Activated CD4-positive, alpha-beta memory T cell treated with anti-CD3 and anti-CD28 coated beads for 36 hours (primary cell): Measurements from ENCODE around the gene IL25. TPM values are rescaled to one million over a fixed set of nuclear protein-coding genes. Genes with fewer than 3 reads are reported as not detected.

Experiments
- CTCF ChIA-PET: fragments of 350-600 bp; sonication (Branson Sonifier 250); formaldehyde crosslinking; loops from one replicate; lab custom pipeline; 2021; ENCODE audit warnings: antibody characterized with exemption, inconsistent platforms; lab: Charles Lee
- POLR2A ChIA-PET: fragments of 350-600 bp; sonication (Branson Sonifier 250); formaldehyde crosslinking; loops from one replicate; lab custom pipeline; 2021; ENCODE audit warnings: antibody characterized with exemption; lab: Charles Lee
- DNase-seq: peaks from one replicate; pipeline ENCODE4 v3.0.0-alpha.2; 2020
- H3K27ac Mint-ChIP-seq: one replicate; pipeline ENCODE4 v1.8.0; 2021; ENCODE audit warnings: mixed read lengths
- H3K27me3 Mint-ChIP-seq: one replicate; pipeline ENCODE4 v1.8.0; 2021; ENCODE audit warnings: mixed read lengths
- H3K36me3 Mint-ChIP-seq: one replicate; pipeline ENCODE4 v1.8.0; 2021; ENCODE audit warnings: mixed read lengths
- H3K4me1 Mint-ChIP-seq: one replicate; pipeline ENCODE4 v1.8.0; 2021; ENCODE audit warnings: low read depth, mixed read lengths
- H3K4me3 Mint-ChIP-seq: one replicate; pipeline ENCODE4 v1.8.0; 2021; ENCODE audit warnings: mild to moderate bottlenecking, mixed read lengths
- H3K9me3 Mint-ChIP-seq: one replicate; pipeline ENCODE4 v1.8.0; 2021; ENCODE audit warnings: mixed read lengths
- intact Hi-C: fragments of 100-400 bp; cut with micrococcal nuclease; formaldehyde crosslinking; loops from one replicate; pipeline ENCODE4 v1.15.1; 2023
- total RNA-seq, 2 experiments: library from RNA; stranded (reverse); gene quantifications; one replicate each; pipeline ENCODE4 v1.2.3, GENCODE V29; 2021

The IL25 gene
- total RNA-seq, 2 experiments from 2014 or later: not detected

GRCh38 chr14:23378612-23379220 lies 6.1 kb downstream of the IL25 start:
- no peaks in the 10 kb centered on the region for H3K36me3 Mint-ChIP-seq
- CTCF ChIA-PET: interaction anchor here (1.6 to 6.1 kb wide), 7 partner anchors 8 to 258 kb away, joined by 3 to 108 read pairs (median 9); no protein-coding TSS in a partner anchor
- H3K27ac Mint-ChIP-seq: no peak overlapping the region
- intact Hi-C loops: no loop called here
- no peaks in the 10 kb centered on the region for H3K4me1 Mint-ChIP-seq
- H3K9me3 Mint-ChIP-seq: no peaks in the 10 kb centered on the region
- no peak for DNase-seq
- no peak overlapping the region for H3K4me3 Mint-ChIP-seq
- POLR2A ChIA-PET: interaction anchor here (1.7 kb wide), 1 partner anchor 52 kb away, joined by 5 read pairs; no protein-coding TSS in a partner anchor
- H3K27me3 Mint-ChIP-seq: peaks cover 7% of the 10 kb centered on the region

- no peaks in the 10 kb centered on the region for H3K36me3 Mint-ChIP-seq
- no peak overlapping the region for H3K27ac Mint-ChIP-seq
- CTCF ChIA-PET: interaction anchor here (0.7 to 6.1 kb wide), 43 partner anchors 9 to 280 kb away, joined by 3 to 108 read pairs (median 5); partner anchors contain the start of genes PABPN1, PPP1R3E and SLC22A17
- intact Hi-C loops: loop anchor here (1.0 kb wide), 2 partner anchors 51 to 114 kb away; no protein-coding TSS in a partner anchor
- no peaks in the 10 kb centered on the region for H3K9me3 Mint-ChIP-seq
- no peaks in the 10 kb centered on the region for H3K4me1 Mint-ChIP-seq
- POLR2A ChIA-PET: interaction anchor here (0.9 to 1.7 kb wide), 2 partner anchors 53 kb away, joined by 3 to 5 read pairs; no protein-coding TSS in a partner anchor
- peak; percentile 73 for DNase-seq
- peaks cover 7% of the 10 kb centered on the region for H3K27me3 Mint-ChIP-seq
- no peak overlapping the region for H3K4me3 Mint-ChIP-seq
These were observed 7.0 kb downstream of the IL25 start for GRCh38 chr14:23379366-23380196.

- Mint-ChIP-seq H3K9me3 (no peaks in the 10 kb centered on the region), H3K4me1 (no peaks in the 10 kb centered on the region), H3K36me3 (no peaks in the 10 kb centered on the region)
These were observed 7.7 kb downstream of the IL25 start for GRCh38 chr14:23380197-23380914.

GRCh38 chr14:23380976-23381375 lies 8.4 kb downstream of the IL25 start:
- ChIA-PET POLR2A (interaction anchor here (1.0 kb wide), 1 partner anchor 56 kb away, joined by 3 read pairs; no protein-coding TSS in a partner anchor), CTCF (interaction anchor here (1.0 to 6.1 kb wide), 20 partner anchors 8 to 261 kb away, joined by 3 to 108 read pairs (median 8); partner anchors contain the start of gene PABPN1)
- Mint-ChIP-seq H3K27me3 (peaks cover 7% of the 10 kb centered on the region), H3K27ac (no peak overlapping the region), H3K4me3 (no peak overlapping the region), H3K4me1 (no peaks in the 10 kb centered on the region), H3K36me3 (no peaks in the 10 kb centered on the region), H3K9me3 (no peaks in the 10 kb centered on the region)
- intact Hi-C loops: loop anchor here (1.0 kb wide), 2 partner anchors 53 to 116 kb away; no protein-coding TSS in a partner anchor
- no peak for DNase-seq

More at GRCh38 chr14:23380197-23380914, 7.7 kb downstream of the IL25 start:
- ChIA-PET CTCF (interaction anchor here (0.7 to 6.1 kb wide), 43 partner anchors 9 to 281 kb away, joined by 3 to 108 read pairs (median 5); partner anchors contain the start of genes PABPN1, PPP1R3E and SLC22A17), POLR2A (interaction anchor here (0.9 to 1.0 kb wide), 2 partner anchors 53 to 55 kb away, joined by 3 read pairs; no protein-coding TSS in a partner anchor)
- no peak for DNase-seq
- no peak overlapping the region for H3K27ac Mint-ChIP-seq
- no peak overlapping the region for H3K4me3 Mint-ChIP-seq
- peaks cover 7% of the 10 kb centered on the region for H3K27me3 Mint-ChIP-seq
- intact Hi-C loops: loop anchor here (1.0 kb wide), 2 partner anchors 52 to 115 kb away; no protein-coding TSS in a partner anchor

GRCh38 chr14:23381871-23382270 lies 9.3 kb downstream of the IL25 start:
- intact Hi-C loops: no loop called here
- no peak for DNase-seq
- Mint-ChIP-seq H3K4me3 (no peak overlapping the region), H3K4me1 (no peaks in the 10 kb centered on the region), H3K36me3 (no peaks in the 10 kb centered on the region), H3K27me3 (peaks cover 7% of the 10 kb centered on the region), H3K27ac (no peak overlapping the region), H3K9me3 (no peaks in the 10 kb centered on the region)
- ChIA-PET CTCF (interaction anchor here (0.7 to 6.1 kb wide), 4 partner anchors 13 to 262 kb away, joined by 3 to 108 read pairs (median 4); no protein-coding TSS in a partner anchor), POLR2A (no interaction called here)

- POLR2A ChIA-PET: no interaction called here
- no peaks in the 10 kb centered on the region for H3K36me3 Mint-ChIP-seq
- H3K9me3 Mint-ChIP-seq: no peaks in the 10 kb centered on the region
- H3K27me3 Mint-ChIP-seq: peaks cover 7% of the 10 kb centered on the region
- DNase-seq: no peak
- no peak overlapping the region for H3K27ac Mint-ChIP-seq
- intact Hi-C loops: no loop called here
- no peak overlapping the region for H3K4me3 Mint-ChIP-seq
- no peaks in the 10 kb centered on the region for H3K4me1 Mint-ChIP-seq
- CTCF ChIA-PET: interaction anchor here (0.7 to 6.1 kb wide), 6 partner anchors 12 to 262 kb away, joined by 3 to 108 read pairs (median 3); no protein-coding TSS in a partner anchor
These were observed 9.7 kb downstream of the IL25 start for GRCh38 chr14:23382276-23382675.

- H3K27ac Mint-ChIP-seq: no peak overlapping the region
- POLR2A ChIA-PET: no interaction called here
- CTCF ChIA-PET: interaction anchor here (0.8 to 6.1 kb wide), 5 partner anchors 11 to 263 kb away, joined by 3 to 108 read pairs (median 3); no protein-coding TSS in a partner anchor
- H3K36me3 Mint-ChIP-seq: no peaks in the 10 kb centered on the region
- peaks cover 7% of the 10 kb centered on the region for H3K27me3 Mint-ChIP-seq
- H3K4me3 Mint-ChIP-seq: no peak overlapping the region
- intact Hi-C loops: no loop called here
- DNase-seq: no peak
- H3K9me3 Mint-ChIP-seq: no peaks in the 10 kb centered on the region
- H3K4me1 Mint-ChIP-seq: no peaks in the 10 kb centered on the region
These were observed 10.3 kb downstream of the IL25 start for GRCh38 chr14:23382731-23383440.

- no peaks in the 10 kb centered on the region for H3K36me3 Mint-ChIP-seq
- ChIA-PET POLR2A (no interaction called here), CTCF (interaction anchor here (0.9 to 1.5 kb wide), 3 partner anchors 63 to 264 kb away, joined by 3 to 4 read pairs (median 4); partner anchors contain the start of gene PABPN1)
These were observed 11.9 kb downstream of the IL25 start for GRCh38 chr14:23384364-23385080.

GRCh38 chr14:23385244-23385641 lies 12.6 kb downstream of the IL25 start:
- Mint-ChIP-seq H3K4me1 (no peaks in the 10 kb centered on the region), H3K9me3 (no peaks in the 10 kb centered on the region), H3K4me3 (no peak overlapping the region), H3K27me3 (peaks cover 6% of the 10 kb centered on the region), H3K27ac (no peak overlapping the region), H3K36me3 (no peaks in the 10 kb centered on the region)
- intact Hi-C loops: no loop called here
- POLR2A ChIA-PET: no interaction called here
- CTCF ChIA-PET: interaction anchor here (0.6 to 1.5 kb wide), 5 partner anchors 8 to 265 kb away, joined by 3 to 4 read pairs (median 3); partner anchors contain the start of genes CMTM5 and PABPN1
- no peak for DNase-seq

More at GRCh38 chr14:23384364-23385080, 11.9 kb downstream of the IL25 start:
- H3K4me3 Mint-ChIP-seq: no peak overlapping the region
- DNase-seq: no peak
- no peaks in the 10 kb centered on the region for H3K9me3 Mint-ChIP-seq
- H3K4me1 Mint-ChIP-seq: no peaks in the 10 kb centered on the region
- intact Hi-C loops: no loop called here
- peaks cover 7% of the 10 kb centered on the region for H3K27me3 Mint-ChIP-seq
- H3K27ac Mint-ChIP-seq: no peak overlapping the region

GRCh38 chr14:23385642-23386265 lies 13.1 kb downstream of the IL25 start:
- DNase-seq: no peak
- no peaks in the 10 kb centered on the region for H3K36me3 Mint-ChIP-seq
- no peaks in the 10 kb centered on the region for H3K9me3 Mint-ChIP-seq
- H3K27ac Mint-ChIP-seq: no peak overlapping the region
- intact Hi-C loops: no loop called here
- H3K4me3 Mint-ChIP-seq: no peak overlapping the region
- no peaks in the 10 kb centered on the region for H3K4me1 Mint-ChIP-seq
- CTCF ChIA-PET: interaction anchor here (0.6 to 1.5 kb wide), 5 partner anchors 9 to 265 kb away, joined by 3 to 4 read pairs (median 3); partner anchors contain the start of genes CMTM5 and PABPN1
- peaks cover 6% of the 10 kb centered on the region for H3K27me3 Mint-ChIP-seq
- POLR2A ChIA-PET: no interaction called here
